Measurements from ENCODE around the gene NDUFV1.

- TF ChIP-seq, protein P1, sequence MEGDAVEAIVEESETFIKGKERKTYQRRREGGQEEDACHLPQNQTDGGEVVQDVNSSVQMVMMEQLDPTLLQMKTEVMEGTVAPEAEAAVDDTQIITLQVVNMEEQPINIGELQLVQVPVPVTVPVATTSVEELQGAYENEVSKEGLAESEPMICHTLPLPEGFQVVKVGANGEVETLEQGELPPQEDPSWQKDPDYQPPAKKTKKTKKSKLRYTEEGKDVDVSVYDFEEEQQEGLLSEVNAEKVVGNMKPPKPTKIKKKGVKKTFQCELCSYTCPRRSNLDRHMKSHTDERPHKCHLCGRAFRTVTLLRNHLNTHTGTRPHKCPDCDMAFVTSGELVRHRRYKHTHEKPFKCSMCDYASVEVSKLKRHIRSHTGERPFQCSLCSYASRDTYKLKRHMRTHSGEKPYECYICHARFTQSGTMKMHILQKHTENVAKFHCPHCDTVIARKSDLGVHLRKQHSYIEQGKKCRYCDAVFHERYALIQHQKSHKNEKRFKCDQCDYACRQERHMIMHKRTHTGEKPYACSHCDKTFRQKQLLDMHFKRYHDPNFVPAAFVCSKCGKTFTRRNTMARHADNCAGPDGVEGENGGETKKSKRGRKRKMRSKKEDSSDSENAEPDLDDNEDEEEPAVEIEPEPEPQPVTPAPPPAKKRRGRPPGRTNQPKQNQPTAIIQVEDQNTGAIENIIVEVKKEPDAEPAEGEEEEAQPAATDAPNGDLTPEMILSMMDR (IDR thresholded peaks at IDR 0.05; ENCODE audit: low read depth, low read length, missing input control), result no peak
- TF ChIP-seq YY1 (IDR thresholded peaks at IDR 0.05) (no peak), RAD21 (IDR thresholded peaks at IDR 0.05) (no peak), TAF1 (conservative IDR thresholded peaks at IDR 0.05) (no peak), JUND (IDR thresholded peaks at IDR 0.05) (no peak), ATF3 (IDR thresholded peaks at IDR 0.05) (no peak), MAX (IDR thresholded peaks at IDR 0.05) (no peak), RXRA (IDR thresholded peaks at IDR 0.05) (no peak), GABPA (IDR thresholded peaks at IDR 0.05 in 1 of 2, conservative IDR thresholded peaks at IDR 0.05 in 1 of 2) (no peak), FOXA1 (IDR thresholded peaks at IDR 0.05) (no peak), EGR1 (IDR thresholded peaks at IDR 0.05; ENCODE audit: low read depth in 2 of 2) (no peak), ZBTB33 (IDR thresholded peaks at IDR 0.05) (no peak), SP1 (IDR thresholded peaks at IDR 0.05) (no peak)
- TF ChIP-seq, protein P2, sequence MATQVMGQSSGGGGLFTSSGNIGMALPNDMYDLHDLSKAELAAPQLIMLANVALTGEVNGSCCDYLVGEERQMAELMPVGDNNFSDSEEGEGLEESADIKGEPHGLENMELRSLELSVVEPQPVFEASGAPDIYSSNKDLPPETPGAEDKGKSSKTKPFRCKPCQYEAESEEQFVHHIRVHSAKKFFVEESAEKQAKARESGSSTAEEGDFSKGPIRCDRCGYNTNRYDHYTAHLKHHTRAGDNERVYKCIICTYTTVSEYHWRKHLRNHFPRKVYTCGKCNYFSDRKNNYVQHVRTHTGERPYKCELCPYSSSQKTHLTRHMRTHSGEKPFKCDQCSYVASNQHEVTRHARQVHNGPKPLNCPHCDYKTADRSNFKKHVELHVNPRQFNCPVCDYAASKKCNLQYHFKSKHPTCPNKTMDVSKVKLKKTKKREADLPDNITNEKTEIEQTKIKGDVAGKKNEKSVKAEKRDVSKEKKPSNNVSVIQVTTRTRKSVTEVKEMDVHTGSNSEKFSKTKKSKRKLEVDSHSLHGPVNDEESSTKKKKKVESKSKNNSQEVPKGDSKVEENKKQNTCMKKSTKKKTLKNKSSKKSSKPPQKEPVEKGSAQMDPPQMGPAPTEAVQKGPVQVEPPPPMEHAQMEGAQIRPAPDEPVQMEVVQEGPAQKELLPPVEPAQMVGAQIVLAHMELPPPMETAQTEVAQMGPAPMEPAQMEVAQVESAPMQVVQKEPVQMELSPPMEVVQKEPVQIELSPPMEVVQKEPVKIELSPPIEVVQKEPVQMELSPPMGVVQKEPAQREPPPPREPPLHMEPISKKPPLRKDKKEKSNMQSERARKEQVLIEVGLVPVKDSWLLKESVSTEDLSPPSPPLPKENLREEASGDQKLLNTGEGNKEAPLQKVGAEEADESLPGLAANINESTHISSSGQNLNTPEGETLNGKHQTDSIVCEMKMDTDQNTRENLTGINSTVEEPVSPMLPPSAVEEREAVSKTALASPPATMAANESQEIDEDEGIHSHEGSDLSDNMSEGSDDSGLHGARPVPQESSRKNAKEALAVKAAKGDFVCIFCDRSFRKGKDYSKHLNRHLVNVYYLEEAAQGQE (IDR thresholded peaks at IDR 0.05), result no peak
Measured at GRCh38 chr11:67585911-67586310, 20.8 kb upstream of the NDUFV1 start.

All from liver (tissue), 3 donors.